Suppressor macrophage (primary cell): ENCODE results near the gene SNRPD1.
"Not testable (repeated sequence)": the region's sequence is repeated elsewhere in the genome, so short reads cannot be mapped to it uniquely, and the experiment has no call there.

ENCODE experiments used
- DNase-seq, 4 experiments: peaks; one replicate each; pipeline ENCODE4 v3.0.0-alpha.2; 2020 to 2022

The SNRPD1 gene

DNA sequence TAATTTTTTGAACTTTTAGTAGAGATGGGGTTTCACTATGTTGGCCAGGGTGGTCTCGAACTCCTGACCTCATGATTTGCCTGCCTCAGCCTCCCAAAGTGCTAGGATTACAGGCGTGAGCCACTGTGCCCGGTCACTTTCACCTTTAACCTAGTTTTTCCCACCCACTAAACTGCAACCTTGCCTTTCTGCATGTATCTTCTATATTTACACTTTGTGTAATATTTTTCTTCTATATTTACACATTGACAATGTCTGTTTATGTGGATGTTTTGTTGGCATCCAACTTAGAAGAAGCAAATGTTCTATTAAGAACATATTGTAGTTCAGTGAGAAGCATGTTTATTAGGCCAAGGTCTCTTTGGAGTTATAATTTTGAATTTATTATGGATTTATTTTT lies 26.7 kb downstream of the SNRPD1 start:
- no peak for DNase-seq

DNA sequence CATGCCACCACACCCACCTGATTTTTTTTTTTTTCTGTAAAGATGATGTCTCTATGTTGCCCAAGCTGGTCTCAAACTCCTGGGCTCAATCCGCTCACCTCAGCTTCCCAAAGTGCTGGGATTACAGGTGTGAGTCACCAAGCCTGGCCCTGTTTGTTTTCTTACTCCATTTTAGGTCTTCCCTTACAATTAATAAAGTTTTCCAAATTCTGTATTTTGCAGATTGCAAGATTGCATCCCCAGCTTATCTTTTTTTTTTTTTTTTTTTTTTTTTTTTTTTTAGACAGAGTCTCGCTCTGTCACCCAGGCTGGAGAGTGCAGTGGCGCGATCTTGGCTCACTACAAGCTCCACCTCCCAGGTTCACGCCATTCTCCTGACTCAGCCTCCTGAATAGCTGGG lies 28.3 kb downstream of the SNRPD1 start:
- not testable (repeated sequence) for DNase-seq

DNA sequence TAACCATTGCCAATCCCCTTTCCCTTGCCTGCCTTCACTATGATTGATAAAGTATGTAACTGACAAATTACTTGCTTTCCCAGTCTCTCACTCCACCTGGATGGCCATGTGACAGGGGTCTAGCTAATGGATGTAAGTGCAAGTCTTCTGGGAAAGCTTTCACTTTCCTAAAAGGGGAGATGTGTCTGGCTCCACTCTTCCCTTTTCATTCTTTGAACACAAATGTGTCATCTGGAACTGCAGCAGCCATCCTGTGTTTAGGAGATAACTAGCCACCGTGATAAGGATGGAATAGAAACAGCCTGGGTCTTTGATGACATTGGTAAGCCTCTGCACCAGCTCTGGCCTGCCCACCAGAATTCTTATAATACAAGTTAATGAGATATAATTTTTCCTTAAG lies 38.2 kb downstream of the SNRPD1 start:
- no peak for DNase-seq

DNA sequence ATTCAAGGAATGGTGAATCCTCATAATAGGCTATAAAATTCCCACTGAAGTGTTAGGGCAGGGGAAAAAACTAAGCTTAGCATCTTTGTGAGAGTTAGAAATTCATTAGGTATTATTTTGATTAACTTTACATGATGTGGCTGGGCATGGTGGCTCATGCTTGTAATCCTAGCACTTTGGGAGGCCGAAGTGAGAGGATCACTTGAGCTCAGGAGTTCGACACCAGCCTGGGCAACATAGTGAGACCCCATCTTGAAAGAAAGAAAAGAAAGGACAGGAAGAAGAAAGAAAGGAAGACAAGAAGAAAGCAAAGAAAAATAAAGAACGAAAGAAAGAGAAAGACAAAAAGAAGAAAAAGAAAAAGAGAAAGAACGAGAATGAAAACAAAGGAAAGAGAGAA lies 40.0 kb downstream of the SNRPD1 start:
- DNase-seq, result no peak

DNA sequence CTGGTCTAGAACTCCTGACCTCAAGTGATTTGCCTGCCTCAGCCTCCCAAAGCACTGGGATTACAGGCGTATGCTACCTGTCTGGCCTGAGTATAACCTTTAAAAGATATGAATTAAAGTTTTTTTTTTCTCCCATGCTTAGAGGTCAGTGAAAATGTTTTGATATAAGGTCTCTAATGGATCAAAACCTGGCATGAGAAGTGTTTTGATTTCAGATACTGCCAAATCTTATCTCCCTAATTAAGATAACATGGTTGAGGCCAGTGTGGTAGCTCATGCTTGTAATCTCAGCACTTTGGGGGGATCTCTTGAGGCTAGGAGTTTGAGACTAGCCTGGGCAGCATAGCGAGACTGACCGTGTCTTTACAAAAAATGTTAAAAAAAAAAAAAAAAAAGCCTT lies 41.2 kb downstream of the SNRPD1 start:
- DNase-seq, result no peak

DNA sequence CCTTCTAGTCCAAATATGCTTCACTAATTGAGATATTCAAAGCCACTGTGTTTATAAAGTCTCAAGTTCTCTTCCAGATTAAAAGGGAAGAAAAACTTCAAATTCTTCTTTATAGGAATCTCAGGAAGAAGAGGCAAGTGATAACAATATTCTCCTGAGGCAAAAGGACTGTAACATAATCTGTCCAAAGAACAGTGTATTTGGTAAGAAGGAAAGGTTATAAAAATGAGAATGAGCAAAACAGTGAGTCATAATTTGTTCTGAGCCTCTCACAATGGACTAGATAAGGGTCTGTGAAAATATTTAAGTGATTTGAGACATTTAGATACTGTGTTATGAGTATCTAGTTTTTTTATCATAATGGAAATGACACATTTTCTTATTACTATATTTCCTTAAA lies 44.3 kb downstream of the SNRPD1 start:
- no peak for DNase-seq

DNA sequence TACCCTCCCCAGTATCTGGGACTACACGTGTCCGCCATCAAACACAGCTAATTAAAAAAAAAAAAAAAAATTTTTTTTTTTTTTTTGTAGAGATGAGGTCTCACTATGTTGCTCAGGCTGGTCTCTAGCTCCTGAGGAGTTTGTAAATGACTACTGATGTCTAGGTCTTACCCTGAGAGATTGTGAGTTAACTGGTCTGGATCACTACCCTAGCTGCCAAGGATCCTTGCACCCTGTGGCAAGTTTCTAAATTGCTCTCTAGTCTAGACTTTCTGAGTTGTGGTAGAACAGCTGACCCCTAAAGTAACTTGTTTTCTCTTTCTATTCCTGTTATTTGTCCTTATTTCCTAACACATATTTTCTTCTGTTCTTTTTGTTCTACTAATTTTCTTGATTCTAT lies 48.0 kb downstream of the SNRPD1 start:
- no peak for DNase-seq

DNA sequence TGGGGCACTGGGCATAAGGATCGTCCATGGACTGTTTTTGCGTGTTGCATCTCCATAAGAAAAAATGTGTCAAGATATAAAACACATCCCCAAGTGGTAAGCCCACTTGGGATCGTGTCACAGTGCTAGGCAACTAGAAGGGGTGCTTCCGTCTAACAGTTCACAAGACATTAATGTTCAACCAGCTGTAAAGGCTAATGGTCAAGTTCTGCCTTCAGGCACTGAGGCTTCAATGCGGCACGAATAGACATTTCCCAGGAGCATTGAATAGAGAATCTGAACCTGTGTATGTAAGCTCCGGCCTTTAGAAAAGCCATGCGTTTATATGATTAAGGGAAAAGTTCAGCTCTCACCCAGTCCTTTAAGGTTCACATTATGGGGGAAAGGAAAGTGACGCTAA lies 50.5 kb downstream of the SNRPD1 start:
- DNase-seq, result no peak

DNA sequence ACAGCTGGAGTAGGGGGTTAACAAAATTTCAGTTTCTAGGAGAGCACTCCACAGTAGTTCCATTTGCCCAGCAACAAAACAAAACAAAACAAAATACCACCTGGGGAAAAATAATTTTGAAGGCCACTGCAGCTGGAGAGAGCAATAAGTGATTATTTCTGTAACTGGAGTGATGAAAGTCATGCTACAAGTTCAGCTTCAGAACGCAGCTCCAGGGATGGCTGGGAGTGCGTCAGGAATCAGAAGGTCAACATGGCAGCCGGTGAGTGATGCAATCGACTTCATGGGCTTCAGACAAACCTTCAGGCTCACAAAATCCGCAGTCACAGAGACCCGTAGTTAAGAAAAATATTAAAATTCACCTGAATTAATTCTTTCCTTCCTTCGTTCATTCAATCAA lies 51.5 kb downstream of the SNRPD1 start:
- DNase-seq, result no peak

DNA sequence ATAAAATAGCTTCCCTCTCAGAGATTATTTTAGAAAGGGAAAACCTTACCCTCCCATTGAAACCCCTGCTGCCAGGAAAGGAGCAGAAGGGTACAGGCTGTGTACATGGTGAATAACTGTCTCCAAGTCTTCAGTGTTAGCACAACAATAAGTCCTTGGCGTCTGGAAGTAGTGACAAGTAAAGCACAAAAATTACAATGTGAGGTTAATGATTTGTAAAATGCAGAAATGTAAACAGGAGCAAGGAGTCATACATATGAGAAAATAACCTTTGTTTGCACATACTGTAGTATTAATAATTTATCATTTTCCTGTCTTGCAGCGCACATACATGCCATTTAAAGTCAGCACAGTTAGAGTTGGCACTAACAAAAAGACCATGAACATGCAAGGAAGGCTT lies 52.0 kb downstream of the SNRPD1 start:
- no peak for DNase-seq

DNA sequence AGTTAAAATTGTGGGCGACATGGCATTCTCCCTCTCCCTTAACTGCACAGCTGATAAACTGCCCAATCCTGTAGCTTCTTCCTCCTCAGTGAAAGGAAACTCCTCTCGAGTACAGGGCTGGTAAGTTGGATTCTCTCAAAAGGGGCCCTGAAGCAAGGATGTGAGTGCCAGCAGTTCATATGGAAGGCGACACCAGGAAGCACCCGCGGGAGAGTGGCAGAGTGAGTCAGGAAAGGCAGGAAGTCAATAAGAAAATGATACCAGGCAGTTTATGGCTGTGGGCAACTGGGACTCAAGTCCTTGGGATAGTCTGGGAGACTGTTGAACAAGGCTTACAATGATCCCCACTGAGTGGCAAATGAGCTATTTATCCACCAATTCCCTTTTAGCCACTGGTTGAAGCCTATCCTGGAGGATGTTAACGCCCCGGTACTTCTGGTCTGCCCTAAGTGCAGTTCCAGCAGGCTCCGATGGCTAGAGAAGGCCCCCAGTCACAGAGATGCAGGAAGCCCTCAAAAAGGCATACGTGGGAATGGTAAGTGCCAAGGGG lies 57.7 kb downstream of the SNRPD1 start:
- DNase-seq, result no peak

DNA sequence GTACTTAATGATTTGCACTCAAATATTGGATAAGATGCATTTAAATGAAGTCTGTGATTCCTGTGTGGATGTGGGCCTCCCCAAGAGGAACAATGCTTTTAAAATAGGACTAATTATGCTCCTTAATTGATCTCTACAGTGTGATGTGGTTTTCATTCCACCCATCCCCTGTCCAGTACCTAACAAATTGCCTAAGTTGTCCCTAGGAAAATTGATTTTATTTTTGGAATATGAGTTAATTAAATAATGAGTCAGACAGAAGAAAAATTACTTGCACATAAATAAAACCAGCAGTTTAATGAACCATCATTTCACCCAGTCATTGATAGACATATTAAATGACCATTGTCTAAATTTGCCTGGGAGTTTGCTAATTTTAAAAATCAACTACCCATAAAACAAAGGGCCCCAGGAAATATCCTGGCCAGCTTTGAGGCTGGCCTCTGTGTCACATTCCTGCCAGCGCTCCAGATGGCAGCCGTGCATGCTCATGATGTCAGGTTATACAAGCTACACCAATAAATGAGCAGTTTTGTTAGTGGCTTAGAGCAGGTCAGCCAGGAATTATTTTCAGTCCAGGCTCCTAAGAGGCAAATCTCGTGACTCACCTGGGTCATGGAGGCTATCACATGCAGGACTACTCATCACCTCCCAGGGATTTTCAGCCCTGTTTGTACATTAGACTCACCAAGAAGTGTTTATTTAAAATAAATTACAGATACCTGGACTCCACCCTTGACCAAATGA lies 60.6 kb downstream of the SNRPD1 start:
- no peak for DNase-seq

DNA sequence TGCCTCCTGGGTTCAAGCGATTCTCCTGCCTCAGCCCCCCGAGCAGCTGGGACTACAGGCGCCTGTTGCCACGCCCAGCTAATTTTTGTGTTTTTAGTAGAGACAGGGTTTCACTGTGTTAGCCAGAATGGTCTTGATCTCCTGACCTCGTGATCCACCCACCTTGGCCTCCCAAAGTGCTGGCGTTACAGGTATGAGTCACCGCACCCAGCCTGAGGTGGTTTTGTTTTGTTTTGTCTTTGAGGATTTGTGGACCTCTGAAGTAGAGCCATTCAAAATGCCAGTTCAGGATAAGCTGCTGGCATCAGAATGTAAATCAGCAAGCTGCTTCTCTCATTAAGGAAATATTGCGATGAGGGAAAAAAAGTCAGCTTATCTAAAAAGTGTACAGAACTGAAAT lies 63.2 kb downstream of the SNRPD1 start:
- not testable (repeated sequence) for DNase-seq

DNA sequence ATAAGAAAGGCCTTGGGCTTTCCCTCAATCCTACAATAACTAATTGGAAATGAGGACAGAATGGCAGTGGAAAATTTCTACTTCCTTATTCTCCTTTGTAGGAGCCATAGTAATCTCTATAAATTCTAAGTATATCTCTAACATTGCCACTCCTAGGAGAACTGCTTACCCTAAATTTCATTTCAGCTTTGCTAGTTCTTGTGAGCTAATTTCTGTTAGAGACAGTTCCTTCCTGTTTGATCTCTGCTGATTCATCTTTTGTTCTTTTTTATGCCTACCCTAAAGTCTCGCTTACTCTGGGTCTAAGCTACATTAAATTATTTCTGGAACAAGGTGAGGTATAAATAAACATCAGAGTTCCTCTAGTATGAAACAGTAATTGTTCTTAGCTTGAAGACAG lies 66.7 kb downstream of the SNRPD1 start:
- peak; percentile 7 to 68 (median 38) for DNase-seq

DNA sequence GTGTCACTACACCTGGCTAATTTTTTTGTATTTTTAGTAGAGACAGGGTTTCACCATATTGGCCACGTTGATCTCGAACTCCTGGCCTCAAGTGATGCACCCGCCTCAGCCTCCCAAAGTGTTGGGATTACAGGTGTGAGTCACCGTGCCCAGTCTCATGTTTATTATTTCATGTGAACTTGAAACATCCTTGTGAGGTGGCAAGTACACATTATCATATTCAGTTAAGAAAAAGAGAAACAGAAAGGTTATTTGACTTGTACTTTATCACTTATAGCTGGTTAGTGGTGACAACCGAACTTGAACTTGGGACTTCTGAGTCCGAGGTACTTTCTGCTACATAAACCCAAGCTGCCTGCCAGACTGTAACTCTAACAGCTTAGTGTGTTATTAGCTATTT lies 68.0 kb downstream of the SNRPD1 start:
- no peak for DNase-seq

DNA sequence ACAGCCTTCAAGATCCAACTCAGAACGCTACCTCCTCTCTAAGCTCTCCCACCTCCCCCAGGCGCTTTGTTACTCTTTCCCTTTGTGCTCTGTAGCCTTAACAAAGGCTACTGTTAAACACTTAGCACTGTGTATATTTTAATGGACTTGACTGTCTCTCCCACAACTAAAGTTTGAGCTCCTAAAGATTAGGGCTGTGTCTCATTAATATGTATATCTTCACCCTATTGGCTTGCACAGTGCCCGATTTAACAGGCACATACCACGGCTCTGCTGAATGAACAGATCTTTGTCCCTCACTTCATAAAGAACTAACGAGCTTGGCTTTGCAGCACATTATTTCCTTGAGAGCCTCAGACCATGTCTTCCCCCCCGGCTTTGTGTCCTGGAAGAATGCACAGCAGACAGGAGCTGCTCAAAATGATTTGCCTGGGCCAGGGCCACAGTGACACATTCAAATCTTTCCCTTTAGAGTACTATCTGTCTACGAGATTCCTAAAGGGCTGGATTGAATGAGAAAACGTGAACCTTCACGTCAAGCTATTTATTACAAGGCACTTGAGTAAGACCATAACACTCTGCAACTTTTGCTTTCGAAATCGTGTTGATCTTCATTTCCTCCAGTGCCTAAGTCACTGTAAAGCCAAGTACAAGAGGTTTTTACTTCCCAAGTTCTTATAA lies 70.4 kb downstream of the SNRPD1 start:
- DNase-seq, result peak; percentile 59 to 85 (median 74)
